HG03025 (cell line): ENCODE data around the gene LHX2.

ENCODE experiments used
- ATAC-seq: cut with Tn5 transposase; IDR thresholded peaks from one replicate; pipeline ENCODE4 v1.9.1; 2021; ENCODE audit warnings: mild to moderate bottlenecking, moderate library complexity; ENCODE audit not compliant: unreplicated experiment, low FRiP score

Gene LHX2

GRCh38 chr9:124050955-124051354 lies 39.4 kb downstream of the LHX2 start:
- no peak for ATAC-seq

DNA sequence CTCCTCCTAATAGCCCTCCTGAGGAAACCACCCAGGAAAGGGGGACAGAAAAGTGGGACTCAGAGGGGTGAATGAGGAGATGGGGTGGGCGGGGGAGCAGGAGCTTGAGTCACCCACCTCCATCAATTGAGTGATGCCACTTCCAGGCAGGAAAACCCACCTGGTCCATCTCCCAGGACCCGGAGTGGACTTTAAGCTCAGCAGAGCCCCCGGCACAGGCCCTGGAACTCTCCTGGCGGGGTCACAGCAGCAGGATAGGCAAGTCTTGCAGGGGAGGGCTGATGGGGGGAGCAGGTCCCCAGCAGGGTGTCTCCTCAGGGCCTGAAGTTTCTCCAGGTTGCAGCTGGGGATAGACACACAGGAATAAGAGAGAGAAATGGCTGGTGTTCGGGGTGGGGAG lies 40.8 kb downstream of the LHX2 start:
- ATAC-seq: no peak

GRCh38 chr9:124054582-124055227 lies 43.1 kb downstream of the LHX2 start:
- peak; percentile 89 for ATAC-seq

DNA sequence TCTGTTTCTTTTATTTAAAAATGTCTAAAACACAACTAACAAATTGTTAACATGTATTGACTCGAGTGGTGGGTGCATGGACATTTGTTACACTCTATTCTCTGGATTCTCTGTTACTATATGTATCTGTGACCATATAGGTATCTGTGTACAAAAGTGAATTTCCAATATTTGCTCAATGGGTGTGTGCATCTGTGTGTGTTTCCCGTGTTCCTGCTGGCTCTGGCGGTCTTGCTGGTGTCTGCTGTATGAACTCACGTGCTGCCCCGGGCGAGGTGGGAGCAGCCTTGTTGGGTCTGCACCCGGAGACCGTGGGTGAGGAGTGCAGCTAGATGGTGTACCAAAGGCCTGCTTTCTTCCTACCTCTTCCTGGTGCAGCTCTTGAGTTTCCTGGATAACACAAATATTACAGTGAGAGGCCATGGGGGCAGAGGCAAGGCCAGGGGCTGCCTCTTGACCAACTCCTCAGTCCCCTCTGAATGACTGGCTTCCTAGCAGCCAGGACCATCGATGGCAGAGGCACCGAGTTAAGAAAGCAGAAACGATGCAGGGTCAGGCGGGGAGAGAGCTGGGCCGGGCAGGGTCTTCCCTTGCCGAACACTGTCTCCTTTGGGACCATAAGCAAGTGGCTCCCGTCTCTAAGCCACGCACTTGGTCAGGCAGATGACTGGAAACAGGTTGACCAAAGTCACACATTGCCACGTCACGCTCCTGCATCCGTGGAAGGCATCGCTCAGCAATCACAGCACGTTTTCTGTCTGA lies 49.5 kb downstream of the LHX2 start:
- no peak for ATAC-seq

DNA sequence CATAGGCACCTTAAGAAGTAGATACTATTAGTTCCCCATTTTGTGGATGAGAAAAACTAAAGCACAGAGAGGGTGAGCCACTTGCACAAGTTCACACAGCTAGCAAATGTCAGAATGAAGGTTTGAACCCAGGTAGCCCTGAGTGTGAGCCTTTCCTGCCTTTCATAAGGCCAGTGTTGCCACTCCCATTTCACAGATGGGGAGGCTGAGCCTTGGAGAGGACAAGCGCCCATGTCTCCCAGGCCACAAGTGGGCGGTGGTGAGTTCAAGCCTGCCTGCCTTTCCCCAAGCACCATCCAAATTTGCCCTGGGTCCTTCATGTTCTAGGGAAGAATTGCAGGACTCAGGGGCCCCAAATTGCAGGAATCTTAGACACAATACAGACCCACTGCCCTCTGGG lies 50.6 kb downstream of the LHX2 start:
- ATAC-seq: no peak

GRCh38 chr9:124066783-124067577 lies 55.4 kb downstream of the LHX2 start:
- ATAC-seq: no peak

DNA sequence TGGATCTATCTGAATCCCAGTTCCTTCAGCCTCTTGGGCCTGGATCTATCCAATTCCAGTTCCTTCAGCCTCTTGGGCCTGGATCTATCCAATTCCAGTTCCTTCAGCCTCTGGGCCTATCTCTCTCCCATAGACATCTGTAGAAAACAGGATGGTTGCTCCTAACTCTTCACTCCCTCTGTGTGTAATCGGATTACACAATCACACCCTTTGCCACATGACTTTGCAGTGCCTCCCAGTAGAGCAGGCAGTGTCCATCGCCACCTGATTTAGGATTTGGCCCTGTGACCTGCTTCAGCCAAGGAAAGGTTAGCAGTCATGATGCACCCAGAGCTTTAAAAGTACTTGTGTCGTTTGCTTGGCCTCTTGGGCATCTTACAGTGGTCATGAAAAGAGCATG lies 56.7 kb downstream of the LHX2 start:
- no peak for ATAC-seq

- no peak for ATAC-seq
Measured at GRCh38 chr9:124074746-124075145, 63.2 kb downstream of the LHX2 start.

- no peak for ATAC-seq
Measured at GRCh38 chr9:124075761-124076160, 64.2 kb downstream of the LHX2 start.

DNA sequence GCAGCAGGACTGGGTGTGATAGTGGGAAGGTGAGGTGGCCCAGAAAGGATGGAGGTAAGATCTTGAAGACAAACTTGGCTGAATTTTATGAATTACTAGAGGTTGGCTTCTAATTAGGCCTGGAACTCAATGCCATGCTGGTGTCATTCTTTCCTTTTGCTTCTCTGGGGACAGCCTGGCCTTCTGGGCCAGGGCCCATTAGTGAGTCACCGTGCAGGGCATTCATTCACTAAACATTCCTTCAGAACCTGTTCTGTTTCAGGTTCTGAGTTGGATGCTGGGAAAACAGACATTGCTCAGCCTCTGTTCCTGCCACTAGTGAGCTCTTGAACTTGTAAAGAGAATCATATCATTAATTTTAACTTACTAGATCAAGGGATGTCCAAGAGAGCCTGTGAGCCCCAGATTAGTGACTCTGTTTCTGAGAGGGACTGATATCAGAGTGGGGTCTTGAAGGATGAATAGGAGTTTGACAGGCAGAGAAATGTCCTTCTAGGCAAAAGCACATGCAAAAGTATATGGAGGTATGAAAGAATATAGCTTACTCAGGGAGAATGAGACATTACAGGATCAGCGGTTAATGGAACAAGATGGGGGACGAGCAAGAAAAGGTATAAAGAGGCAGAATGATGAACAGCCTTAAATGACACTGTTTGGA lies 66.5 kb downstream of the LHX2 start:
- ATAC-seq: no peak

- no peak for ATAC-seq
Measured at GRCh38 chr9:124078641-124079040, 67.1 kb downstream of the LHX2 start.

GRCh38 chr9:124079176-124079925 lies 67.8 kb downstream of the LHX2 start:
- ATAC-seq: no peak

- ATAC-seq: no peak
Measured at GRCh38 chr9:124082622-124083021, 71.1 kb downstream of the LHX2 start.
